HG02642 (cell line): Measurements from ENCODE around the gene ROR2.
"Not testable (repeated sequence)": the region's sequence is repeated elsewhere in the genome, so short reads cannot be mapped to it uniquely, and the experiment has no call there.

ENCODE experiments used
- ATAC-seq: cut with Tn5 transposase; IDR thresholded peaks from one replicate; pipeline ENCODE4 v1.9.1; 2021; ENCODE audit warnings: mild to moderate bottlenecking; ENCODE audit not compliant: unreplicated experiment, poor library complexity

ROR2 gene

GRCh38 chr9:91949946-91950664 is at the start of gene ROR2:
Gene ROR2 (minus strand): TSS chr9:91950228.
- ATAC-seq = peak; percentile 60

GRCh38 chr9:91995000-91995655 is 45.1 kb upstream of the ROR2 start:
- ATAC-seq = no peak

DNA sequence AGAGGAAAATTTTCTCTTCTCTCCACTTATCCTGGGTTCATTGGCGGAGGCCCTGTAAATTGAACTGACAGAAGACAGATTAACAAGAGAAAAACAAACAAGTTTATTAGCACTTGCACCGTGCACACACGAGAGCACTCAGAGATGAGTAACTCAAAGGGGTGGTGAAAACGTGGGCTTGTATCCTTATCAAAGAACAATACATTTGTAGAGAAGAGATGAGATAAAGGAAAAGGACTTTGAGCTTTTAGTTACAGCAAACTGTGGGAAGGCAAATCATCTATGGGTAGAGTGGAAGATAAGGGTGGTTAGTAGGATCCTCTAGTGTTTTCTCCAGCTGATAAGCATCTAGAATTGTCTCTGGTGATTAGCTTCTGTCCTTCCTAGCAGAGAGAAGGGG is 44.4 kb upstream of the ROR2 start:
- no peak for ATAC-seq

- no peak for ATAC-seq
Measured at GRCh38 chr9:91992461-91993041, 42.5 kb upstream of the ROR2 start.

GRCh38 chr9:91991721-91992341 is 41.8 kb upstream of the ROR2 start:
- ATAC-seq = no peak

- ATAC-seq = no peak
Measured at GRCh38 chr9:91986248-91986647, 36.2 kb upstream of the ROR2 start.

- ATAC-seq = no peak
Measured at GRCh38 chr9:91985692-91986091, 35.7 kb upstream of the ROR2 start.

GRCh38 chr9:91978740-91979414 is 28.8 kb upstream of the ROR2 start:
- ATAC-seq = no peak

DNA sequence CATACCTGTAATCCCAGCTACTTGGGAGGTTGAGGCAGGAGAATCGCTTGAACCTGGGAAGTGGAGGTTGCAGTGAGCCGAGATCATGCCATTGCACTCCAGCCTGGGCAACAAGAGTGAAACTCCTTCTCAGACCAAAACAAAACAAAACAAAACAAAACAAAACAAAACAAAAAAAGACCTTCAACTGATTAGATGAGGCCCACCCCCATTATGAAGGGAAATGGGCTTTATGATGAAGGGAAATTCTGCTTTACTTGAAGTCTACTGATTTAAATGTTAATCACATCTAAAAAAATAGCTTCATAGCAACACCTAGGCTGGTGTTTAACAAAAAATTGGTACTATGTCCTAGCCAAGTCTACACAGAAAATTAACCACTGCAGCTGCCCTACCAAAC is 25.2 kb upstream of the ROR2 start:
- ATAC-seq = not testable (repeated sequence)

GRCh38 chr9:91972711-91973110 is 22.7 kb upstream of the ROR2 start:
- no peak for ATAC-seq

DNA sequence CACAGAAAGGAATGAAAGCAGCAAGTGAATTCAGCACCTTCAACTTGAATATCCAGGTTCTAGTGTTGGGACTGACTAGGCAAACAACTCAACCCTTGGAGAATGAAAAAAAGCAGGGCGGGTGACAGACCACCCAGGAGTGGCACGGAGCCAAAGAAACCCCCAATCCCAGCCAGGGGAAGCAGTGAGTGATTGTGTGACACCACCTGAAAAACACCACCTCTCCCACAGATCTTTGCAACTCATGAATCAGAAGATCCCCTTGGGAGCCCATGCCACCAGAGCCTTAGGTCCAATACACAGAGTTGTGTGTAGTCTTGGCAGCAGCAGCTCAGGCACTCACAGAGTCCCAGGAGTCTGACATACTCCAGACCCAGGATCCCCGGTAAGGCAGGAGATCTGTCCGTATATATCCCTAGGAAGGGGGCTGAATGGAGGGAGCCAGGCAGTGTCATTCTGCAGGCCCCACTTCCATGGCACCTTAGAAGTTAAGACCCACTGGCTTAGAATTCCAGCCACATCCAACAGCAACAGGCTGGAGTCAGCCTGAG is 22.1 kb upstream of the ROR2 start:
- no peak for ATAC-seq

GRCh38 chr9:91967259-91967658 is 17.2 kb upstream of the ROR2 start:
- no peak for ATAC-seq

DNA sequence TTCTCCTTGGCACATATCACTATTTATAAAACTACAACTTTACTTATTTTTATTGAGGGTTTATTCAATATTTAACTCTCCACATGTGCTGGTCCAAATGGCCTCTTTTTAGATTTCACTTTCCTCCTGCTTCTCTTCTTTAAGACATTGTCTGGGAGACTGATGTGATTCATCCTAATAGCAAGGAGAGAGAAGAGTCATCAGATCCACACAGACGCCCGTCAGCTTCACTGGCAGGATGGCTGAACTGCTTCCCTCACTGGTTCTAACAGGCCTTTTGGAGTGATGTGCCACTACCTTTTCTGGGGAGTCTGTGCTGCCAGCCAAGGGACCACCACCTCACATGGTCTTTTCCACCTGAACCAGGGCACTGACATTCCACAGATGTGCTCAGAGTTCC is 16.5 kb upstream of the ROR2 start:
- ATAC-seq = no peak

DNA sequence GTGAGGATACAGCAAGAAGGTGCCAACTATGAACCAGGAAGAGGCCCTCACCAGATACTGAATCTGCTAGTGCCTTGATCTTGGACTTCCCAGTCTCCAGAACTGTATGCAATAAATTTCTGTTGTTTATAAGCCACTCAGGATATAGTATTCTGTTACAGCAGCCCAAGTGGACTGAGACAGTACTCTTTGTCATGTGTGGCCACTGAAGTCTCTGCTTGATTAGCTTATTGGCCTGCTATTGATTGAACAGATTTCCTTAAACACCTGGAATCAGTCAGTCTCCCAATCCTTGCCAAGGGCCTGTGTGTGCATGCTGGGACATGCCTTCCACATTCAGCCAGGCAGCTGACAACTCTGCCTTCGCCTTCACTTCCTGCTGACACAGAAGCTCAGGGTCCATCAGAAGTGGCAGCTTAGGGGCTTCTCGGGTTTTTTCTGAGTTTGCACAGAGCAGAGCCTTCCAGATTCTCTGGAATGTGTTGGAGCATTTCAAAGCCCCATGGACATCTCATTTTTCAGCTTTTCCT is 13.7 kb upstream of the ROR2 start:
- ATAC-seq = no peak

DNA sequence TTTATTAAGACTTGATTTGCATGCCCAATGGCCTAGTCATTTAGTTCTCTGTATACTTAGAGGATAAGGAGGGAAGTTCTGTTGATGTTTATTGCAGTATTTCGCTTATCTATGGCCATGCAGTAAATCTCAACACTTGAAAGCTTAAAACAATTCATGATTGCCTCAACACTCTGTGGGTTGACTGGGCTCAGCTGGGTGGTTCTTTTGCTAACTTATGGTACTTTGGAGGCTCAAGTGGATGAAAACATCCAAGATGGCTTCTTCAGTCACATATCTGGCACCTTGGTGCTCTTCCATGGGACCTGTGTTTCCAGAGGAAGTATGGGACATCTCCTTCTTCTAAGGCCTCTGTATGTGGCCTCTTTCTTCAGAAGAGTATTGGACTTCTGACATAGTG is 10.3 kb upstream of the ROR2 start:
- no peak for ATAC-seq

- no peak for ATAC-seq
Measured at GRCh38 chr9:91958174-91958573, 8.1 kb upstream of the ROR2 start.

DNA sequence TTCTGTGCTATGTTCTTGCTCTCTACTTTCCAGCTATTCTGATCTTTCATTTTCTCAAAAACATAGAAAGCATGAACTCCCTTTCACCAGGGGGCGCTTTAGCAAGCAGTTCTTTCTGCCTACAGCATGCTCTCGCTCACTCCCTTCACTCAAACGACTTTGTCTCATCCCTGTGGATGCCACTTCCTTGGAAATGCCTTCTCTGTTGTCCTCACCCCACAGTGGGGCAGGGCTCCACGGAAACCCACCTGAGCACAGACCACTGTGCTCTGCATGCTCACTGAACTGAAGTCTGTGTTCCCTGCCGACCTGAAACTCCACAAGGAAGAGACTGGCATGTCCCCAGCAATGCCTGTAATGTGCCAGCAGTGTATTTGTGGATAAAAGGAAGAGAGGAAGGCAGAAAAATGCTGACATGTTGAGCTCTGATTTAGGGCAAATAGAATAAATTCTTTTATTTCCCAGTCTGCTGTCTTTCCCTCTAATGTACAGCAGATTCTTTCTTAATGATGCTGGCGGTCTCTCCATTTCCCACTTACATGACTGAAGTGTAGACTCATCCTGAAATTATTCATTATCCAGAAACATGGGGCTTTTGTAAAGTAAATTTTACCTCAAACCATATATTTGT is 4.9 kb upstream of the ROR2 start:
- no peak for ATAC-seq

DNA sequence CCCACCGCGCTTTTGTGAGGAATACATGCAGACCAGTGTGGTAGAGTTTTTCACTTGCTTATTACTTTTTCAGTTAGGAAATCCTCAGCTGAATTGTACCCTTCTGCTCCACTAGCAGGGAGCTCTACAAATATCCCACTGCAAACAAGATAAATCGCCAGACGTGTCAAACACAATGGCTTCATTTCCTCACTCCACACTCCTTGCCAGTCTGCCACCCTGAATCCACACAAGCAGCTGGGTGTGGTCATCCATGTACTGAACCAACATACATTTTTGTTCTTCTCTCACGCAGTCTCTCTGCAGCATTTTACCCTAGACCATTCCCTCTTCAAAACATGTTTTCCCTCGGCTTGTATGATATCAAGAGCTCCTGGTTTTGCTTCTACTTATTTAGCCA is 3.7 kb upstream of the ROR2 start:
- ATAC-seq = no peak

DNA sequence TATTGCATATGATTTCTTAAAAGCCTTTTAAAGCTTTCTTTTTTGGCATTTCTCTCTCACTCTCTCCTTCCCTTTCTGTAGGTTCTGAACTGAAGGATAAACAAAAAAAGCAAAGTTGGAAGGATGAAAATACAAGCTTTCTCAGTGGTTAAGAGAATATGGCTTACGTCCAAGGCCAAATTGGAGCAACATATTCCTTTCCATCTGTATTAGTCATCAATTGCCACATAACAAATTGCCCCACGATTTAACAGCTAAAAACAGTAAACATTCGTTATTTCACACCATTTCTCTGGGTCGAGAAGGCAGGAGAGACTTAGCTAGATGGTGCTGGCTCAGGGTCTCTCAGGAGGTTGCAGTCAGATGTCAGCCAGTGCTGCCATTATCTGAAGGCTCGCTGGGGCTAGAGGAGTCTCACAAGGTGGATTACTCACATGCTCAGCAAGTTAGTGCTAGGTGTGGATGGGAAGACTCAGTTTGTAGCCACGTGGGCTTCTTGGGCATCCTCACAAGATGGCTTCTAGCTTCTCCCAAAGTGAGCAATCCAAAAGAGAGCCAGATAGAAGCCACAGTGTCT is 2.0 kb upstream of the ROR2 start:
- ATAC-seq = no peak
